NCI-H1930 (cell line): ENCODE data around the gene AMH.
A peak's percentile ranks its signal among the peaks of the same experiment; 100 is the strongest.
"Not testable (repeated sequence)": the region's sequence is repeated elsewhere in the genome, so short reads cannot be mapped to it uniquely, and the experiment has no call there.

Experiments used
- DNase-seq, 2 experiments: peaks; one replicate each; lab custom pipeline; 2025; lab: John Stamatoyannopoulos, UW

Gene AMH

GRCh38 chr19:2270423-2271233 lies 21.5 kb downstream of the AMH start:
- peak in 1 of 2 experiments; percentile 38 for DNase-seq

GRCh38 chr19:2271234-2272103 lies 22.3 kb downstream of the AMH start:
- DNase-seq: no peak

GRCh38 chr19:2273356-2274184 lies 24.4 kb downstream of the AMH start:
- DNase-seq: peak; percentile 51 to 69

- DNase-seq: no peak
These were observed 25.1 kb downstream of the AMH start for GRCh38 chr19:2274185-2274711.

- peak in 1 of 2 experiments; percentile 22 for DNase-seq
These were observed 25.9 kb downstream of the AMH start for GRCh38 chr19:2274931-2275535.

- no peak for DNase-seq
These were observed 26.7 kb downstream of the AMH start for GRCh38 chr19:2275588-2276428.

- no peak for DNase-seq
These were observed 27.4 kb downstream of the AMH start for GRCh38 chr19:2276429-2276986.

- no peak for DNase-seq
These were observed 28.0 kb downstream of the AMH start for GRCh38 chr19:2277138-2277537.

- no peak for DNase-seq
These were observed 29.5 kb downstream of the AMH start for GRCh38 chr19:2278459-2279158.

GRCh38 chr19:2280633-2281264 lies 31.6 kb downstream of the AMH start:
- no peak for DNase-seq

GRCh38 chr19:2281265-2282061 lies 32.3 kb downstream of the AMH start:
- DNase-seq: not testable (repeated sequence)

- no peak for DNase-seq
These were observed 33.1 kb downstream of the AMH start, which contains the start of gene PEAK3 for GRCh38 chr19:2282062-2282861. PEAK3 (minus strand) TSS chr19:2282175; CDS start chr19:2280931, 1,244 bp downstream.

- DNase-seq: no peak
These were observed 33.7 kb downstream of the AMH start for GRCh38 chr19:2282862-2283237.

- no peak for DNase-seq
These were observed 34.8 kb downstream of the AMH start for GRCh38 chr19:2283835-2284507.

GRCh38 chr19:2286402-2287140 lies 37.4 kb downstream of the AMH start:
- no peak for DNase-seq
